Right cardiac atrium (tissue), 5 donors: ENCODE data around the gene FSHR. TPM values are rescaled to one million over a fixed set of nuclear protein-coding genes. Genes with fewer than 3 reads are reported as not detected.

Experiments used
- ATAC-seq, 2 donors: fragments of 200-7000 bp; cut with Tn5 transposase; one replicate each; pipeline versions ENCODE4 v1.8.0 to v1.9.1; 2020; ENCODE audit warnings: moderate library complexity in 2 of 2, mild to moderate bottlenecking in 1 of 2
- DNase-seq, 3 donors: peaks; one replicate each; pipeline ENCODE4 v3.0.0-alpha.2; 2020
- H3K27ac ChIP-seq: one replicate; pipeline ENCODE4 v1.5.1; 2013; ENCODE audit warnings: mild to moderate bottlenecking, low read length, control low read depth, moderate library complexity
- H3K27me3 ChIP-seq: one replicate; pipeline ENCODE4 v1.6.1; 2013; ENCODE audit not compliant: control insufficient read depth, insufficient read depth
- H3K4me1 ChIP-seq: one replicate; pipeline ENCODE4 v1.6.1; 2013; ENCODE audit warnings: low read length; ENCODE audit not compliant: control insufficient read depth, insufficient read depth
- H3K4me3 ChIP-seq: one replicate; pipeline ENCODE4 v1.5.1; 2013; ENCODE audit warnings: low read length, control low read depth
- H3K9me3 ChIP-seq: one replicate; pipeline ENCODE4 v1.6.1; 2013; ENCODE audit warnings: low read length; ENCODE audit not compliant: control insufficient read depth
- whole genome bisulfite sequencing: extraction: QIAGEN DNeasy Blood & Tissue Kit; methylation state at CpG from one replicate; pipeline ENCODE4 v1.1.7; 2013; 5-methylcytosine and 5-hydroxymethylcytosine counted together
- intact Hi-C, 4 donors: fragments of 100-400 bp; cut with DNase I; formaldehyde crosslinking; loops; one replicate each; pipeline versions ENCODE4 v1.11.0 to v1.14.0; 2022 to 2023
- polyA plus RNA-seq: library from polyadenylated mRNA; stranded (reverse); fragments of 200-250 nt; gene quantifications from one replicate; pipeline ENCODE4 v1.2.3, GENCODE V29; 2013
- total RNA-seq, 4 donors: library from RNA; stranded (reverse); fragmentation: NEBNext Ultra II Directional; extraction: Animal tissue kit (Norgen Biotek cat#: 25700); gene quantifications; one replicate each; pipeline ENCODE4 v1.2.1, GENCODE V29; 2021
- donor health status: healthy with polysubstance abuse.
- donor health status: DM: no; HTN: yes; CAD: no.
- donor health status: DM: no; HTN: no; CAD: no.
- donor health status: DM: no; HTN: yes; CAD: no; lungs with severe emphysema.
- donor health status: DM: yes; HTN: yes; CAD: no.

FSHR gene
- total and polyA plus RNA-seq, 5 donors, result 0.11 to 0.39 (median 0.22) TPM; not detected in 1

- H3K4me1 ChIP-seq, result no peaks in the 10 kb centered on the region
- intact Hi-C loops, result no loop called here
- 89% methylated on average over 7 of the region's 7 CpGs for WGBS
- H3K4me3 ChIP-seq, result no peak overlapping the region
- ATAC-seq, result no peak
- DNase-seq, result no peak
- H3K27ac ChIP-seq, result no peak overlapping the region
- H3K27me3 ChIP-seq, result no peaks in the 10 kb centered on the region
- no peaks in the 10 kb centered on the region for H3K9me3 ChIP-seq
Measured at GRCh38 chr2:49111456-49111855, 42.9 kb downstream of the FSHR start.

GRCh38 chr2:49111006-49111405, 43.3 kb downstream of the FSHR start:
- Histone ChIP-seq H3K4me3 (no peak overlapping the region), H3K9me3 (no peaks in the 10 kb centered on the region), H3K4me1 (no peaks in the 10 kb centered on the region), H3K27ac (no peak overlapping the region), H3K27me3 (no peaks in the 10 kb centered on the region)
- intact Hi-C loops, result no loop called here
- 89% methylated on average over 2 of the region's 2 CpGs for WGBS
- ATAC-seq (no peak), DNase-seq (no peak)

- Histone ChIP-seq H3K4me3 (no peak overlapping the region), H3K4me1 (no peaks in the 10 kb centered on the region), H3K27ac (no peak overlapping the region), H3K27me3 (no peaks in the 10 kb centered on the region), H3K9me3 (no peaks in the 10 kb centered on the region)
- DNase-seq (no peak), ATAC-seq (no peak)
- 53% methylated on average over 1 of the region's 1 CpG for WGBS
- intact Hi-C loops, result no loop called here
Measured at GRCh38 chr2:49110571-49110970, 43.7 kb downstream of the FSHR start.

GRCh38 chr2:49108851-49109250, 45.5 kb downstream of the FSHR start:
- WGBS, result 80% methylated on average over 3 of the region's 3 CpGs
- H3K9me3 ChIP-seq, result no peaks in the 10 kb centered on the region
- ATAC-seq, result no peak
- no peak for DNase-seq
- no peak overlapping the region for H3K4me3 ChIP-seq
- intact Hi-C loops, result no loop called here
- H3K27me3 ChIP-seq, result no peaks in the 10 kb centered on the region
- no peak overlapping the region for H3K27ac ChIP-seq
- H3K4me1 ChIP-seq, result no peaks in the 10 kb centered on the region

- ATAC-seq (no peak), DNase-seq (no peak)
- 71% methylated on average over 3 of the region's 3 CpGs for WGBS
- no peaks in the 10 kb centered on the region for H3K27me3 ChIP-seq
- H3K4me1 ChIP-seq, result no peaks in the 10 kb centered on the region
- no peaks in the 10 kb centered on the region for H3K9me3 ChIP-seq
- H3K27ac ChIP-seq, result no peak overlapping the region
- no peak overlapping the region for H3K4me3 ChIP-seq
- intact Hi-C loops, result no loop called here
Measured at GRCh38 chr2:49108436-49108835, 45.9 kb downstream of the FSHR start.

GRCh38 chr2:49105506-49105905, 48.8 kb downstream of the FSHR start:
- H3K27ac ChIP-seq, result no peak overlapping the region
- no peaks in the 10 kb centered on the region for H3K27me3 ChIP-seq
- H3K9me3 ChIP-seq, result no peaks in the 10 kb centered on the region
- H3K4me3 ChIP-seq, result no peak overlapping the region
- ATAC-seq (no peak), DNase-seq (no peak)
- WGBS, result 71% methylated on average over 2 of the region's 2 CpGs
- intact Hi-C loops, result no loop called here
- no peaks in the 10 kb centered on the region for H3K4me1 ChIP-seq

GRCh38 chr2:49102146-49102545, 52.2 kb downstream of the FSHR start:
- 47% methylated on average over 1 of the region's 1 CpG for WGBS
- Histone ChIP-seq H3K27me3 (no peaks in the 10 kb centered on the region), H3K4me3 (no peak overlapping the region), H3K4me1 (no peaks in the 10 kb centered on the region), H3K27ac (no peak overlapping the region), H3K9me3 (no peaks in the 10 kb centered on the region)
- DNase-seq, result no peak
- intact Hi-C loops, result no loop called here
- ATAC-seq, result no peak

GRCh38 chr2:49080681-49081080, 73.6 kb downstream of the FSHR start:
- WGBS, result 75% methylated on average over 2 of the region's 2 CpGs
- Histone ChIP-seq H3K9me3 (no peaks in the 10 kb centered on the region), H3K27ac (no peak overlapping the region), H3K4me3 (no peak overlapping the region), H3K4me1 (no peaks in the 10 kb centered on the region), H3K27me3 (no peaks in the 10 kb centered on the region)
- DNase-seq (no peak), ATAC-seq (no peak)
- intact Hi-C loops, result no loop called here

- ATAC-seq, result no peak
- H3K4me3 ChIP-seq, result no peak overlapping the region
- intact Hi-C loops, result no loop called here
- H3K27ac ChIP-seq, result no peak overlapping the region
- no peaks in the 10 kb centered on the region for H3K9me3 ChIP-seq
- no peaks in the 10 kb centered on the region for H3K27me3 ChIP-seq
- WGBS, result 48% methylated on average over 2 of the region's 2 CpGs
- H3K4me1 ChIP-seq, result no peaks in the 10 kb centered on the region
- no peak for DNase-seq
Measured at GRCh38 chr2:49070716-49071115, 83.6 kb downstream of the FSHR start.

- Histone ChIP-seq H3K4me1 (no peaks in the 10 kb centered on the region), H3K4me3 (no peak overlapping the region), H3K9me3 (no peaks in the 10 kb centered on the region), H3K27me3 (no peaks in the 10 kb centered on the region), H3K27ac (no peak overlapping the region)
- DNase-seq (no peak), ATAC-seq (no peak)
- intact Hi-C loops, result no loop called here
- 54% methylated on average over 1 of the region's 1 CpG for WGBS
Measured at GRCh38 chr2:49069829-49070228, 84.5 kb downstream of the FSHR start.

- Histone ChIP-seq H3K9me3 (no peaks in the 10 kb centered on the region), H3K4me3 (no peak overlapping the region), H3K27me3 (no peaks in the 10 kb centered on the region), H3K4me1 (no peaks in the 10 kb centered on the region), H3K27ac (no peak overlapping the region)
- intact Hi-C loops, result no loop called here
- DNase-seq (no peak), ATAC-seq (no peak)
Measured at GRCh38 chr2:49068613-49069012, 85.7 kb downstream of the FSHR start.

GRCh38 chr2:49067971-49068370, 86.3 kb downstream of the FSHR start:
- Histone ChIP-seq H3K4me3 (no peak overlapping the region), H3K27me3 (no peaks in the 10 kb centered on the region), H3K4me1 (no peaks in the 10 kb centered on the region), H3K27ac (no peak overlapping the region), H3K9me3 (no peaks in the 10 kb centered on the region)
- WGBS, result 56% methylated on average over 2 of the region's 2 CpGs
- ATAC-seq (no peak), DNase-seq (no peak)
- intact Hi-C loops, result no loop called here
